Retinal pigment epithelial cell (primary cell): ENCODE data around the gene FARSA.
A peak's percentile ranks its signal among the peaks of the same experiment; 100 is the strongest.
"Not testable (repeated sequence)": the region's sequence is repeated elsewhere in the genome, so short reads cannot be mapped to it uniquely, and the experiment has no call there.

Source experiments
- DNase-seq: peaks from one replicate; pipeline ENCODE4 v3.0.0-alpha.2; 2010; ENCODE audit warnings: low read depth
- H3K4me3 ChIP-seq: 2 replicates; pipeline ENCODE4 v1.5.1; 2011; ENCODE audit warnings: mild to moderate bottlenecking, low read length, control low read depth, moderate library complexity
- TF ChIP-seq, protein P1 (sequence below): conservative IDR thresholded peaks from 2 replicates; pipeline ENCODE4 v1.5.1; 2011; ENCODE audit warnings: low read depth, low read length, control low read depth, inconsistent platforms

The FARSA gene

DNA sequence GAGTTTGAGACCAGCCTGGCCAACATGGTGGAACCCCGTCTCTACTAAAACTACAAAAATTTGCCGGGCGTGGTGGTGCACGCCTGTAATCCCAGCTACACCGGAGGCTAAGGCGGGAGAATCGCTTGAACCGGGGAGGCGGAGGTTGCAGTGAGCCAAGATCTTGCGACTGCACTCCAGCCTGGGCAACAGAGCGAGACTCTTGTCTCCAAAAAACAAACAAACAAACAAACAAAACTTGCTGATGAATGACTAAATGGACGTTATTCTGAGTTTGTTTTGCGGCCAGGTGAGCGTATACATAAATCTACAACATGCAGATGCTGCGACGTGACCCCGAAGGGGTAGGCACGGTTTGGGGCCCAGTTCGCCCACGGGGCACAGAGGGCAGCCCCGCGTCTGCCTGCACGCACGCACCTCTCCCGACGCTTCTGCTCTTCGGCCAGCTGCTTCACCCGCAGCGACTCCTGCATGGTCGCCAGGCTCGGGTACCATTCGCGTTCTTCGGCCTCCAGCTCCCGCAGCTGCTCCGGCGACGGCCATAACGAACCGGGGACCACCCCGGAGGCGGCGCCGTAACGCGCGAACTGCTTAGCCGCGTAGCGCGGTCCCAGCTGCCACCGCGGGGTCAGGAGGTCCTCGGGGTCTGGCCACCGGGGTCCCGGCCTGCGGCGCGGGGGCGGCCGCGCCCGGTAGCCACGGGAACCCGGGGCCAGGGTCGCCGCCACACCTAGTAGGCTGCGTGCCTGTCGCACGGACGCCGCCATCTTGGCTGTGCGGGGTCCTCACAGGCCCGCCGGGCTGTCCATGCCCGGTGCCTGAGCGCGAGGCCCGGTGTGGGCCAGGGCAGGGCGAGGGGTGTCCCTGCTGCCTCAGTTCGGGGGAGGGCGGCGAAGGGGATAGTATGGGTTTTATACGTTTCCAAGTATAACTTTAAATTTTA, 23.2 kb upstream of the FARSA start, which contains the start of gene GADD45GIP1:
Gene GADD45GIP1 (minus strand): TSS at position 778 of the 943 bp plus-strand sequence. CDS start 11 bp downstream, at position 767.
- peak within 1 kb of the TSS; percentile 90 for H3K4me3 ChIP-seq
- no peak for DNase-seq
- TF ChIP-seq, protein P1, sequence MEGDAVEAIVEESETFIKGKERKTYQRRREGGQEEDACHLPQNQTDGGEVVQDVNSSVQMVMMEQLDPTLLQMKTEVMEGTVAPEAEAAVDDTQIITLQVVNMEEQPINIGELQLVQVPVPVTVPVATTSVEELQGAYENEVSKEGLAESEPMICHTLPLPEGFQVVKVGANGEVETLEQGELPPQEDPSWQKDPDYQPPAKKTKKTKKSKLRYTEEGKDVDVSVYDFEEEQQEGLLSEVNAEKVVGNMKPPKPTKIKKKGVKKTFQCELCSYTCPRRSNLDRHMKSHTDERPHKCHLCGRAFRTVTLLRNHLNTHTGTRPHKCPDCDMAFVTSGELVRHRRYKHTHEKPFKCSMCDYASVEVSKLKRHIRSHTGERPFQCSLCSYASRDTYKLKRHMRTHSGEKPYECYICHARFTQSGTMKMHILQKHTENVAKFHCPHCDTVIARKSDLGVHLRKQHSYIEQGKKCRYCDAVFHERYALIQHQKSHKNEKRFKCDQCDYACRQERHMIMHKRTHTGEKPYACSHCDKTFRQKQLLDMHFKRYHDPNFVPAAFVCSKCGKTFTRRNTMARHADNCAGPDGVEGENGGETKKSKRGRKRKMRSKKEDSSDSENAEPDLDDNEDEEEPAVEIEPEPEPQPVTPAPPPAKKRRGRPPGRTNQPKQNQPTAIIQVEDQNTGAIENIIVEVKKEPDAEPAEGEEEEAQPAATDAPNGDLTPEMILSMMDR: no peak

DNA sequence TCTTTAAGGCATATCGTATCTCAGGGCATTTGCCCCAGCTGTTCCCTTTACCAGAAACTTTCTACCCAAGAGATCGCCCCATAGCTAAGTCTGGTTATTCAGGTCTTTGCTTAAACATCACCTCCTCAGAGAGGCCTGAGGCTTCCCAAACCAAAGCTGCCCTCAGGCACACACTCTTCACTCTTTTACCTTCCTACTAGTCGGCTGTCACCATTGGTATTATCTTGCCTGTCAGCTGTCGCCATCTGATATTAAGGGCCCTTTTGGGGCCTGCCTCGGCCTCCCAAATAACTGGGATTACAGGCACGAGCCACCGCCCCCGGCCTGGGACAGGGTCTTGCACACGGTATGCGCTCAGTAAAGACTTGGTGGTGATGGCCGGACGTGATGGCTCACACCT, 22.5 kb upstream of the FARSA start:
- peak overlapping the region; percentile 90 for H3K4me3 ChIP-seq
- no peak for DNase-seq
- TF ChIP-seq, protein P1: no peak

DNA sequence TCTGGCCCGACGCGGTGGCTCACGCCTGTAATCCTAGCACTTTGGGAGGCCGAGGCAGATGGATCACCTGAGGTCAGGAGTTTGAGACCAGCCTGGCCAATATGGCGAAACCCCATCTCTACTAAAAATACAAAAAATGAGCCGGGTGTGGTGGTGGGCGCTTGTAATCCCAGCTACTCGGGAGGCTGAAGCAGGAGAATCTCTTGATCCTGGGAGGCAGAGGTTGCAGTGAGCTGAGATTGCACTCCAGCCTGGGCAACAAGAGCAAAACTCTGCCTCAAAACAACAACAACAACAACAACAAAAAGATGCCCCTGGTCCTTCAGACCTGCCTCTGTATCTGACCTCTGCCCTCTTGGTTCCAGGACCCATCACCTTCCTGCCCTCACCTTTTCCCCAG, 22.1 kb upstream of the FARSA start:
- H3K4me3 ChIP-seq: peak overlapping the region; percentile 90

DNA sequence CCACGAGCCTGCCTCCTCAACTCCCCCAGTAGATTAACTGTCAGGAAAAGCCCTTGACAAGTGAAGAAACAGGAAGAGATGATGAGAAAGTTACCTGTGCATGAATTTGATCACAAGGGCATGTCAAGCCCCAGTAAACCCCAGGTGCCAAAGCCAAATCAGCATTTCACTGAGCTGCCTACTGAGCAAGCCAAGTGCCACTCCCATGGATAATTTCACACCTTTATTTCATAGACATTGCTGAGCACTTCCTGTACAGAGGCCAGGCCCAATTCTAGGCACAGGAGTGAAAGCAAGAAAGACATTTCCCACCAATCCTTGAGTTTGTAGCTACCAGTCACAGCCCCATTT, 21.1 kb upstream of the FARSA start:
- TF ChIP-seq, protein P1: no peak
- no peak for DNase-seq
- H3K4me3 ChIP-seq: no peak overlapping the region

More for the DNA sequence above, 22.1 kb upstream of the FARSA start:
- not testable (repeated sequence) for DNase-seq

DNA sequence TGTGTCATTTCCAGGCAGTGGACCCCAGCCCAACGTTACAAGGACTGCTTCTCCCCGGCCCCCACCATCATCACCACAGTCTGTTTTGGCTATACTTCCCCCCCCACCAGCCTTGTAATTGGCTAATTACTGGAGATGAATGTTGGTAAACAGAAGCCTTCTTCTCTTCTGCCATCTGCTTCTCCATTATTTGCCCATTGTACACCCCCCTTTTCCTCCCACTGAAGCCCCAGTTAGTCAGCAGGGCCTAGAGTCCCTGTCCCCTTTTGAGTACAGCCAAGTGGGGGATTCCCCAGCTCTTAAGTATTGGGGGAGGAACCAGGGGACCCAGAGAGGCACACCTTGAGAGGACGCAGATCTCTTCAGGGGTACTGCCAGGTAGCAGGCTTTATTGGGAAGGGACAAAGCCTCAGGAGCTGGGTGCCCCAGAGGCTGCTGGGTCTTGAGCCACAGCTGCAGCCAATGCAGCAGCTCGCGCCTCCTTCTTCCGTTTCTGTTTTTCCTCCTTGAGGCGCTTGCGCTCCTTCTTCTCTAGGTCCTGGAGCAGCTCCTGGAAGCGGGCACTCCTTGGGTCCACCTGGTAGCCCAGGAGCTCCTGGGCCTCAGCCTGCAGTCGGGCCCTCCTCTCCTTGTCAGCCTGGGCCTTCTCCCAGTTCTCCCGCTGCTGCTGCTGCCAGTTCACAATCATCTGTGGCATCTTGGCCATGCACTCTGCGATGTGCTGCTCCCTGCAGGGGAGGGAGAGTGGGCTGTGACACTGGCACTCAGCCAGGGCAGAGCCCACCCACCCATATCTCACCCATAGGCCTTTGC, 20.5 kb upstream of the FARSA start:
- no peak for DNase-seq
- no peak overlapping the region for H3K4me3 ChIP-seq
- TF ChIP-seq, protein P1: no peak

DNA sequence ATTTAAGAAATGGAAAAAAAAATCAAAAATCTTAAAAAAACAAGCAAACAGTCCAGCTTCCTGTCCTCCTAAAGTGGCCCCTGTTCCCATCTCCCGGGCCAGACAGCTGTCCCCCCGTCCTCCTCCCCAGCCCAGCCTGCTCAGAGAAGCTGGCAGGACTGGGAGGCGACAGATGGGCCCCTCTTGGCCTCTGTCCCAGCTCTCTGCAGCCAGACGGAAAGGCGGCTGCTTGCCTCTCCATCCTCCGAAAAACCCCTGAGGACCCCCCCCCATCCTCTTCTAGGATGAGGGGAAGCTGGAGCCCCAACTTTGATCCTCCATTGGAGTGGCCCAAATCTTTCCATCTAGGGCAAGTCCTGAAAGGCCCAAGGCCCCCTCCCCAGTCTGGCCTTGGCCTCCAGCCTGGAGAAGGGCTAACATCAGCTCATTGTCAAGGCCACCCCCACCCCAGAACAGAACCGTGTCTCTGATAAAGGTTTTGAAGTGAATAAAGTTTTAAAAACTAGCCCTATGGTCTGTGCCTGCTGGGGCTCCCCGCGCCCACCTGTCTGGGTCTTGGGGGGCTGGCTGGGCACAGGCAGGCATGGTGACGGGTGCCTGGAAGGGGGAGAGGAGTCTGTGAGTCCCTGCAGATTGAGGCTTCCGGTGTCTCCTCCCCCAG, 19.8 kb upstream of the FARSA start:
- no peak for DNase-seq
- TF ChIP-seq, protein P1: no peak
- no peak overlapping the region for H3K4me3 ChIP-seq
